HK-2 (cell line): Measurements from ENCODE around the gene TRAPPC3L.

Source experiments
- DNase-seq: peaks from one replicate; pipeline ENCODE4 v3.0.0-alpha.2; 2018; ENCODE audit not compliant: unreplicated experiment

Gene TRAPPC3L

DNA sequence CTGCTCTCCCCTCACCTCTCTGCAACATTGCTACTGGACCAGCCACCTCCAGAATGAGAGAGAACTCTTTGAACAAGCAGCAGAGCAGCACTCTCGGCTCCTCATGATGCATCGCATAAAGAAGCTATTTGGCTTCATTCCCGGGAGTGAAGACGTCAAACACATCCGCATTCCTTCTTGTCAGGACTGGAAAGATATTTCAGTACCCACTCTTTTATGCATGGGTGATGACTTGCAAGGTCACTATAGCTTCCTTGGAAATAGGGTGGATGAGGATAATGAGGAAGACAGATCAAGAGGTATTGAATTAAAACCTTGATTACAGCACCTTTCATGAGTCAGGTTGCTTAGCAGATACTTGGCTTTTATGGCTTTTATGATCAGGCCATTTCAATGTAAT is 12.4 kb upstream of the TRAPPC3L start:
- peak; percentile 63 for DNase-seq

DNA sequence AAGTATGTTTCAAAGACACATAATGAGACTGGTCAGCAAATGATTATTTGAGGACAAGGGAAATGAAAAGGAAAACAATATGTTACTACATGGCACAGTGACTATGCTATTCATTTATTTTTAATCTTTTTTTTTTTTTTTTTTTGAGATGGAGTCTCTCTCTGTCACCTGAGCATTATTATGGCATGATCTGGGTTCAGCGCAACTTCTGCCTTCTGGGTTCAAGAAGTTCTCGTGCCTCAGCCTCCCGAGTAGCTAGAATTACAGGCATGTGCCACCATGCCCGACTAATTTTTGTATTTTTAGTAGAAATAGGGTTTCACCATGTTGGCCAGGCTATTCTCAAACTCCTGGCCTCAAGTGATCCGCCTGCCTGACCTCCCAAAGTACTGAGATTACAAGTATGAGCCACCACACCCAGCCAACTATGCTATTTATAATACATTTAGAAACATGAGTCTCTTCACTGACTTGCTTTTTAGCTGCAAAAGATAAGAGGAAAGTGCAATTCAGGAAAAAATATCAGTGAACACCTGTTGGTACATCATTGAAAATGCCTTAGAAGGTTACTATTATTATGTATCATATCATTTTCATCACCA is 11.4 kb upstream of the TRAPPC3L start:
- no peak for DNase-seq

- no peak for DNase-seq
These were observed 10.6 kb upstream of the TRAPPC3L start for GRCh38 chr6:116556065-116556464.

- no peak for DNase-seq
These were observed 8.0 kb upstream of the TRAPPC3L start, which contains the start of gene CALHM4 for GRCh38 chr6:116553451-116553850. CALHM4 (plus strand) TSS chr6:116553751; CDS start chr6:116553794, 43 bp downstream.

- no peak for DNase-seq
These were observed 5.3 kb upstream of the TRAPPC3L start for GRCh38 chr6:116550796-116551195.

DNA sequence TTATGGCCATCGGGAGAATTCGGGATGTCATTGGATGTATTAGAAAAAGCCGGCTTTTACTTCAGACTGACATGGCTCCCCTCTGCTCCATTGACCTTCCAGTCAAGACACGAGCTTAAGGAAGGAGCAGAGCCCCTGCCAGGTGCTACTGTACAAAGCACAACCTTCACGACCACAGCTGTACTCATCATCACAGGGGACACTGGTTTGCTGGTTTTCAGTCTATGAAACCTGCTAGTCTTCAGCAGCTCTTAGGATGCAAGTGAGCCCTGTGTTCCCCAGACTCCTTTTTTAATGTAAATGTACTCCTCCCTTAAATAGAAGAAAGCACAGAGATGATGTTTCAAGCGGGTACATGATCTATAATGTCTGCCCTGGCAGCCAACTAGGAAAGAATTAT is 1.9 kb upstream of the TRAPPC3L start:
- no peak for DNase-seq

- no peak for DNase-seq
These were observed 2.3 kb downstream of the TRAPPC3L start for GRCh38 chr6:116543149-116543548.

DNA sequence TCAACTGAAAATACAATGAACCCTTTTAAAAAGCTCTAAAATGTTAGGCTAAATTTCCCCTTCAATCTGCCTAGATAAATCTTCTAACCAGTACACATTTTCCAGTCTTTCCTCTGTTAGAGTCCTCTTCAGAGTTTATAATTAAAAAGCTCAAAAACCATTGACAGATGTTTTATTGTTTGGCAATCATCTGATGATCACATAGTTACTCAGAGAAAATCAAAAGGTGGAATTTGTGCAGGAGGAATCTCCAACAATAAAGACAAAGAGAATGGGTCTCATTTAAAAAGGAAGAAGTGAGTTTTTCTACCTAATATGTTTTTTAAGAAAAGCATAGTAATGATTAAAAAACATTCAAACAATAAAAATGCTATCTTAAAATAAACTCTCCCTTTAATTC is 3.1 kb downstream of the TRAPPC3L start:
- no peak for DNase-seq

GRCh38 chr6:116536216-116536621 is 9.3 kb downstream of the TRAPPC3L start:
- peak; percentile 27 for DNase-seq

GRCh38 chr6:116535109-116535508 is 10.4 kb downstream of the TRAPPC3L start:
- DNase-seq: no peak

DNA sequence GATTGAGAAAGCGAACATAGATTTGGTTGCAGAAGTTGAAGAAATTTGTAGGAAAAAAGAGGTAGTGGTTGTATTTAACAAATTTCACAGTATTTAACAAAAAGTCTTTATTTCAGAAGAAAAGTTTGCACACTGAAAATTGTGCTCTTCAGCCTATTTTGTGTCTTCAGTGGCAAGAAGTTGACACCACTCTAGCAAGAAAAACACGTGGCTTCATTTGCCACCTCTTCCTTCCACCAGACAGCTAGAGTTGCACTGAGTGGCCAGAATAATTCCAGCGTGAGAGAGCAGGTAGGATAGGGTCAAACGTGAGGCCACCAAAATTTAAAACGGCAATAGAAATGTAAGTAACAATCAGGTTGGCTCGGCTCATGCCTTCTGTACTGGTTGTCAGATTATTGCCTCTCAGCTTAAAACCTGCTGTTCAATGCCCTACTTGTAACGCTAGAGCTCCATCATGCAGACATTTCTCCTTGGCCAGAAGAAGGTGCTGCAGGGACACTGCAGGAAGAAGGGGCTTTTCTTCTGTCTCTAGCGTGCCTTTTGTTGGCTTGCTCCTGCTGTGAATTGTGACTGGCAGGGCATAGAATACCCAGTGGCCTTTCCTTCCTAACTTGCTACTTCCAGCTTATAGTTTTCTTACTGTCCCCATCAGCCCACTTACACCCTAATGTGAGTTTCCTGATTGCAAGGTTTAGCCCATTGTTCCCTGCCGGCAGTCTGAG is 12.1 kb downstream of the TRAPPC3L start:
- no peak for DNase-seq

GRCh38 chr6:116531675-116532570 is 13.6 kb downstream of the TRAPPC3L start:
- DNase-seq: peak; percentile 33

DNA sequence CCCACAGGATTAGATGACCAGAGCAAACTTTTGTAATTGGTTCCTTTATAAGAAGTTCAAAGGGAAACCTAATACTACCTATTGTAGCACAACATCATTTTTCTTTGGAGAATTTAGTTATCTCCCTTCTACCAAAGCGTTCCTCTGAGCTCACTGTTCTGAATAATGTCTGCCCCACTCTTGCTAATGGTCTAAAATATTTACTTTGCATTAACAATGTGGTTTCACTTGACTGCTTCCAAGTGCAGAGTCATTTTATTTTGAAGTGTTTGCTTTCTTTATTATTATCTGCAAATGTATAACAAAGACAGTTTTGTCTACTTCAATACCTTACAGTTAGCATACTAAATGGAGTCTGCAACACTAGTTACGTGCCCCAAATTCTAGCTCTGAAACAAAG is 15.0 kb downstream of the TRAPPC3L start:
- DNase-seq: no peak

- DNase-seq: no peak
These were observed 15.8 kb downstream of the TRAPPC3L start for GRCh38 chr6:116529466-116530290.

GRCh38 chr6:116528780-116529179 is 16.7 kb downstream of the TRAPPC3L start:
- DNase-seq: no peak

DNA sequence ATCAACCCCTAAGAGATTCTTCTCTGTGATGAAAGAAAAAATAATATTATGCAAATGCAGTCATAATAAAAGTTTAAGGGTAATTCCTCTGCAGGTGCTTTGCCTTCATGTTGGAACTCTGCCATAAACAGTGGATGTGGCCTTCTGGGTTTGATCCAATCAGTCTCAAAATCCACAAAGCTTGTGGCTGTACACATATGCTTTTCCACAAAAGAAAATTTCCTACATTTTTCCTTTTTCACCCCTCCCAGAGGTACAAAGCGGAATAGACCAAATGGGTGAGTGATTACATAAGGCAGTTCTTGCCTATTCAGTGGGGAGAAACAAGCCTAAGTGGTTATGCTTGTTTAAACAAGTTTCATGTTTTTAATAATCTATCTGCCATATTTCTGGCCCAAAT is 17.4 kb downstream of the TRAPPC3L start:
- DNase-seq: no peak

GRCh38 chr6:116524236-116524635 is 21.2 kb downstream of the TRAPPC3L start:
- no peak for DNase-seq

- DNase-seq: no peak
These were observed 22.6 kb downstream of the TRAPPC3L start for GRCh38 chr6:116522896-116523295.

GRCh38 chr6:116518621-116519368 is 26.7 kb downstream of the TRAPPC3L start:
- DNase-seq: peak; percentile 39

DNA sequence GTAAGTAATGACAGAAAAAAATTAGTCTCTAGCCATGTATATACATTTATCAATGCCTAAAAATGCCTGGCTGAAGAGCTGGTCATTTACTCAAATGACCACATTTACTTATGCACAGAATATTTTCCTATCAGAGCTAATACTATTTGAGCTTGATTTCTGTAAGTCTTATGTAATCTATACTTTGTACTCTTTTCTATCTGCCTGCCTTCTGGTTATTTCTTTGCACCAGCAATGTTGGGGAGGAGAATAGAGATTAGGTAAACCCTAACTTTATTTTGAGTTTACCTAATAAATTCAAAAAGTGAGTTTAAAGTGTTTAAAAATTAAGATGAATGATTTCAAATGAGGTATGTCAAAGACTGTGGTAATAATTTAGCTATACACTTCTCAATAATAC is 30.3 kb downstream of the TRAPPC3L start:
- no peak for DNase-seq

DNA sequence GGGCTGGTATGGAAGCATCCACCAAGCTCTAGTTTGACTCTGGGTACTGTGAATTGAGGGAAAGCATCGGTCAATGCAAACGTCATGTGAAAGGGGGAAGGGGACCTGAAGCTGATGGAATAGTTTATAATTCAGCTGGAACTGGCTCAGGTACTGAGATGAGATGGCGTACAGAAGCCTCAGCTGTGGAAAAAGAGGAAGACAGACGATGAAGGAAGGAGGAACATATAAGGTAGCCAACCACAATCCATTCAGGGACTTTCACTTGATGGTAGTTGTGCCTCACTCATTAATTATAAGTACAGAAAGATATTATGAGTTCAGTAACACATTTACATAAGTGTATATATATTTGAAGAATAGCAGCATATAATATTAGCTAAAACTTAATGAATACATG is 31.4 kb downstream of the TRAPPC3L start:
- DNase-seq: no peak
